ENCODE measurements around the gene CCSAP. TPM values are rescaled to one million over a fixed set of nuclear protein-coding genes. Genes with fewer than 3 reads are reported as not detected.

CCSAP gene
- total RNA-seq, 1 donor from 2014 or later = 8.3 TPM

DNA sequence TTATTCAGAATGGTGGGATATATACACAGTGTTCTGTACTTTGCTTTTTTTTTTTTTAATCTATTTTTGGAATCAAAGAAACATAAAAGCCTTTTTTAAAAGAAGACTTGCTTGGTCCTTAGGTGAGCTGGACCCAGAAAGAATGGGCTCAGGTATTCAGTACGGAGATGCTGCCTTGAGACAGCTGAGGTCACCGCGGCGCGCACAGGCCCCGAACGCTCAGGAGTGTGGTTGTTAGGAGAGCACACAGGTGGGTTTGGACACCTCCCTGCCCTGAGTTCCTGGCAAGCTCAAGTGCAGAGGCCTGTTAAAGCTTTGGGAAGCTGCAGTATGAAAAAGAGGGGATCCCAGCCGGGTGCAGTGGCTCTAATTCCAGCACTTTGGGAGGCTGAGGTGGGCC is 40.1 kb downstream of the CCSAP start:
- Mint-ChIP-seq H3K27me3 (ENCODE audit: low read depth) (no peaks in the 10 kb centered on the region), H3K9me3 (no peaks in the 10 kb centered on the region), H3K4me3 (no peak overlapping the region), H3K4me1 (no peaks in the 10 kb centered on the region), H3K36me3 (peaks cover 26% of the 10 kb centered on the region), H3K27ac (no peak overlapping the region)
- TF ChIP-seq, protein P1, sequence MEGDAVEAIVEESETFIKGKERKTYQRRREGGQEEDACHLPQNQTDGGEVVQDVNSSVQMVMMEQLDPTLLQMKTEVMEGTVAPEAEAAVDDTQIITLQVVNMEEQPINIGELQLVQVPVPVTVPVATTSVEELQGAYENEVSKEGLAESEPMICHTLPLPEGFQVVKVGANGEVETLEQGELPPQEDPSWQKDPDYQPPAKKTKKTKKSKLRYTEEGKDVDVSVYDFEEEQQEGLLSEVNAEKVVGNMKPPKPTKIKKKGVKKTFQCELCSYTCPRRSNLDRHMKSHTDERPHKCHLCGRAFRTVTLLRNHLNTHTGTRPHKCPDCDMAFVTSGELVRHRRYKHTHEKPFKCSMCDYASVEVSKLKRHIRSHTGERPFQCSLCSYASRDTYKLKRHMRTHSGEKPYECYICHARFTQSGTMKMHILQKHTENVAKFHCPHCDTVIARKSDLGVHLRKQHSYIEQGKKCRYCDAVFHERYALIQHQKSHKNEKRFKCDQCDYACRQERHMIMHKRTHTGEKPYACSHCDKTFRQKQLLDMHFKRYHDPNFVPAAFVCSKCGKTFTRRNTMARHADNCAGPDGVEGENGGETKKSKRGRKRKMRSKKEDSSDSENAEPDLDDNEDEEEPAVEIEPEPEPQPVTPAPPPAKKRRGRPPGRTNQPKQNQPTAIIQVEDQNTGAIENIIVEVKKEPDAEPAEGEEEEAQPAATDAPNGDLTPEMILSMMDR (IDR thresholded peaks at IDR 0.05; ENCODE audit: unreplicated experiment) = no peak
- no peak for DNase-seq (ENCODE audit: low spot score in 2 of 2, unreplicated experiment in 2 of 2)

DNA sequence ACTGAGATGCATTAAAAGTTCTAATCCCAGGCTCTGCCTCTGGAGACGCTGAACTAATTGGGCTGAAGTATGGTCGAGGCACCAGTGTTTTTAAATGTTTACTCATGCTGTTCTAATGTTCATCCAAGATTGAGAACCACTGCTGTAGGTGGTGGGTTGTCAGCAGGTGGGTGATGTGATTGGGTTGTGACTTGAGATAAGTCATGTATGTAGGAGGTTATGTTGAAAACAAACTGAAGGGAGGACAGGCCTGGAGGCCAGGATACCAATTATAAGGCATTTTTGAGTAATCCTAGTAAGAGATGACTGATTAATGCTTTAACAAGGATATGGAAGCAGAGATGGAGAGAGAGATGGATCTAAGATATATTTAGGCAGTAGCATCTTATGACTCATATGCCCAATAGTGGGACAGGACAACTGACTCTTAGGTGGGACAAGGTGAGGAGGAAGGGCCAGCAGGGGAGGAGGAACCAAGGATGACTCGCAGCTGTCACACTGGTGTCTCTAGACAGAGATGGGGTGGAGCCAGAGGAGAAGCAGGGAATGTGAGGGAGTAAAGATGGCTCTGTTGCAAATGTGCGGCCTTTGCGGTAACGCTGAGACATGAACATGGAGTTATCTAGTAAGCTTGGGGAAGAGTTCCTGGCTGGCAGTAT is 42.6 kb downstream of the CCSAP start:
- Mint-ChIP-seq H3K27ac (no peak overlapping the region), H3K4me3 (no peak overlapping the region), H3K27me3 (ENCODE audit: low read depth) (no peaks in the 10 kb centered on the region), H3K4me1 (peaks cover 6% of the 10 kb centered on the region), H3K36me3 (peaks cover 20% of the 10 kb centered on the region), H3K9me3 (no peaks in the 10 kb centered on the region)
- no peak for DNase-seq (ENCODE audit: low spot score in 2 of 2, unreplicated experiment in 2 of 2)
- TF ChIP-seq, protein P1 (IDR thresholded peaks at IDR 0.05; ENCODE audit: unreplicated experiment) = no peak

DNA sequence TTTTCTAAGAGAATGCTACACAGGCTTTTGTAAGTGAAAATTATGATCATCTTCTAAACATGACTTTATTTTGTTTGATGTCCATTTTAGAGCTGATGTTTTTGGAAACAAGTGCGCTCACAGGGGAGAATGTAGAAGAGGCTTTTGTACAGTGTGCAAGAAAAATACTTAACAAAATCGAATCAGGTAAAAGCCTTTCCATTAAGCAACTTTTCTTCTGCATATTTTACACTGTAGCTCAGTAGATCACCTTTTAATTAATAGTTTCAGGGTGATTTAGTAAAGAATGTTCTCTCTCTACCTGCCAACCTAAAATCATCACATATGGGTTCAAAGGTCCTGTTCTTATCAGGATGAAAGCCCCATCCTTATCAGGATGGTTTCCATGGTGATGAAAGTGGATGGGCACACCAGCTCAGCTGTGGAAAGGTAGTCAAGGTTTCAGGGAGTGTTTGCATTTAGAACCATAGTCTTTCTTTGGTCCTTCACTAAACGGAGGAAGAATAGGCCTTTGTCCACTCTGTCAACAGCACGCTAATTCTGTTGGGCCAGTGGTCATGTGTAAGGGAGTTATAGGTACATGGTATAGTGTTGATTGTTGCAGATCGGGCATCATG is 43.9 kb downstream of the CCSAP start:
- Mint-ChIP-seq H3K9me3 (no peaks in the 10 kb centered on the region), H3K4me1 (peaks cover 6% of the 10 kb centered on the region), H3K27me3 (ENCODE audit: low read depth) (no peaks in the 10 kb centered on the region), H3K27ac (no peak overlapping the region), H3K4me3 (no peak overlapping the region), H3K36me3 (peaks cover 22% of the 10 kb centered on the region)
- DNase-seq (ENCODE audit: low spot score in 2 of 2, unreplicated experiment in 2 of 2) = no peak
- TF ChIP-seq, protein P1 (IDR thresholded peaks at IDR 0.05; ENCODE audit: unreplicated experiment) = no peak

DNA sequence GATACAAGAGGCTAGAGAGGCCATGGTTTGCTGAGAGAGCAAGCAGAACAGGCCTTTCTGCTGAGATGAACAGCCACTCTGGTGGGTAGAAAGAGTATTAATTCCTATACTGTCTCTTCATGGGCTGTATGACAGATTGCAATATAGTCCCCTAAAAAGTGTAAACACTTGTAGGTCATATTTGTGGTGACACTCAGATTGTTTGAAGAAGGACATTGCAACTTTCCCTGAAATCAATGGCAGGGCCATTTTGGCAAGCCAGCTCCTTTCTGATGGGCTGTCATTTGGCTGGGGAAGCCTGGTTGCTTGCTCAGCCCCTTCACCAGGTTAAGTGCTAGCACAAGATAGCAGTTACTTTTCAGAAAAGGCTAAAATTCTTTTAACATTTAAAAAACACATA is 44.4 kb downstream of the CCSAP start:
- H3K27ac Mint-ChIP-seq = no peak overlapping the region
- no peaks in the 10 kb centered on the region for H3K9me3 Mint-ChIP-seq

GRCh38 chr1:229297746-229298145 is 45.1 kb downstream of the CCSAP start:
- H3K27ac Mint-ChIP-seq = no peak overlapping the region
- peaks cover 6% of the 10 kb centered on the region for H3K4me1 Mint-ChIP-seq
- H3K4me3 Mint-ChIP-seq = no peak overlapping the region
- DNase-seq (ENCODE audit: low spot score in 2 of 2, unreplicated experiment in 2 of 2) = no peak
- no peaks in the 10 kb centered on the region for H3K27me3 Mint-ChIP-seq (ENCODE audit: low read depth)
- peaks cover 24% of the 10 kb centered on the region for H3K36me3 Mint-ChIP-seq
- H3K9me3 Mint-ChIP-seq = no peaks in the 10 kb centered on the region
- TF ChIP-seq, protein P1 (IDR thresholded peaks at IDR 0.05; ENCODE audit: unreplicated experiment) = no peak

More for the DNA sequence above, 44.4 kb downstream of the CCSAP start:
- no peak for DNase-seq (ENCODE audit: low spot score in 2 of 2, unreplicated experiment in 2 of 2)
- no peak overlapping the region for H3K4me3 Mint-ChIP-seq
- peaks cover 24% of the 10 kb centered on the region for H3K36me3 Mint-ChIP-seq
- H3K4me1 Mint-ChIP-seq = peaks cover 6% of the 10 kb centered on the region
- no peaks in the 10 kb centered on the region for H3K27me3 Mint-ChIP-seq (ENCODE audit: low read depth)
- TF ChIP-seq, protein P1 (IDR thresholded peaks at IDR 0.05; ENCODE audit: unreplicated experiment) = no peak
